CD8-positive, alpha-beta memory T cell (primary cell): Measurements from ENCODE around the gene XPR1. TPM values are rescaled to one million over a fixed set of nuclear protein-coding genes. Genes with fewer than 3 reads are reported as not detected.
A peak's percentile ranks its signal among the peaks of the same experiment; 100 is the strongest.
"Not testable (repeated sequence)": the region's sequence is repeated elsewhere in the genome, so short reads cannot be mapped to it uniquely, and the experiment has no call there.

Experiments
- CTCF ChIA-PET: fragments of 350-600 bp; sonication (Branson Sonifier 250); formaldehyde crosslinking; loops from one replicate; lab custom pipeline; 2021; ENCODE audit warnings: antibody characterized with exemption; lab: Charles Lee
- POLR2A ChIA-PET: fragments of 350-600 bp; sonication (Branson Sonifier 250); formaldehyde crosslinking; loops from one replicate; lab custom pipeline; 2021; ENCODE audit warnings: antibody characterized with exemption; lab: Charles Lee
- DNase-seq, 5 donors: peaks; one replicate each; pipeline versions ENCODE4 v3.0.0 to v3.0.0-alpha.2; 2020 to 2022; ENCODE audit warnings: mixed read lengths in 1 of 5
- H3K27ac ChIP-seq: one replicate; pipeline ENCODE4 v1.7.0; 2013; ENCODE audit warnings: low read depth, mild to moderate bottlenecking, low read length, moderate library complexity
- H3K27me3 ChIP-seq: 2 replicates; pipeline ENCODE4 v1.7.0; 2013; ENCODE audit warnings: low read length, mild to moderate bottlenecking; ENCODE audit not compliant: insufficient read depth, poor library complexity, severe bottlenecking
- H3K36me3 ChIP-seq: 2 replicates; pipeline ENCODE4 v1.7.0; 2013; ENCODE audit warnings: mild to moderate bottlenecking, low read length, moderate library complexity; ENCODE audit not compliant: insufficient read depth
- H3K4me1 ChIP-seq: 2 replicates; pipeline ENCODE4 v1.7.0; 2013; ENCODE audit warnings: mild to moderate bottlenecking, low read length, moderate library complexity; ENCODE audit not compliant: insufficient read depth
- H3K4me3 ChIP-seq: 2 replicates; pipeline ENCODE4 v1.7.0; 2013; ENCODE audit warnings: mild to moderate bottlenecking, low read length
- H3K9me3 ChIP-seq: 2 replicates; pipeline ENCODE4 v1.7.0; 2013; ENCODE audit warnings: mild to moderate bottlenecking, low read length
- H3K27ac Mint-ChIP-seq, 8 donors: one replicate each; pipeline ENCODE4 v1.8.0; 2020 to 2021; ENCODE audit warnings: mixed read lengths in 8 of 8, mild to moderate bottlenecking in 6 of 8, inconsistent platforms in 3 of 8, moderate library complexity in 3 of 8
- H3K27me3 Mint-ChIP-seq, 2 donors: one replicate each; pipeline ENCODE4 v1.8.0; 2020 to 2021; ENCODE audit warnings: mixed read lengths in 2 of 2, mild to moderate bottlenecking in 1 of 2, moderate library complexity in 1 of 2
- H3K36me3 Mint-ChIP-seq, 3 donors: one replicate each; pipeline ENCODE4 v1.8.0; 2020 to 2021; ENCODE audit warnings: mixed read lengths in 3 of 3, inconsistent platforms in 1 of 3, mild to moderate bottlenecking in 1 of 3
- H3K4me1 Mint-ChIP-seq, 3 donors: one replicate each; pipeline ENCODE4 v1.8.0; 2020 to 2021; ENCODE audit warnings: mixed read lengths in 3 of 3, inconsistent platforms in 1 of 3, mild to moderate bottlenecking in 1 of 3
- H3K4me3 Mint-ChIP-seq, 7 donors: one replicate each; pipeline ENCODE4 v1.8.0; 2020 to 2021; ENCODE audit warnings: mixed read lengths in 7 of 7, mild to moderate bottlenecking in 6 of 7, moderate library complexity in 4 of 7, inconsistent platforms in 2 of 7
- H3K9me3 Mint-ChIP-seq, 5 donors: one replicate each; pipeline ENCODE4 v1.8.0; 2020 to 2022; ENCODE audit warnings: mixed read lengths in 5 of 5, mild to moderate bottlenecking in 3 of 5, moderate library complexity in 2 of 5, inconsistent platforms in 1 of 5
- polyA plus RNA-seq: library from polyadenylated mRNA; unstranded; fragments of 300-500 nt; fragmentation: Illumina TruSeq; gene quantifications from one replicate; pipeline ENCODE4 v1.2.3, GENCODE V29; 2021
- total RNA-seq, 2 experiments: library from RNA; stranded (reverse); gene quantifications; one replicate each; pipeline ENCODE4 v1.2.3, GENCODE V29; 2021

Gene XPR1
- total and polyA plus RNA-seq, 3 experiments from 2014 or later: 7.6 to 23.2 (median 20.8) TPM

GRCh38 chr1:180683117-180683516 lies 51.3 kb downstream of the XPR1 start:
- H3K27me3 Mint-ChIP-seq, H3K9me3 ChIP-seq, H3K27me3 ChIP-seq, H3K4me3 Mint-ChIP-seq, H3K36me3 ChIP-seq, H3K4me1 ChIP-seq, H3K27ac Mint-ChIP-seq, POLR2A ChIA-PET, H3K4me3 ChIP-seq, DNase-seq, CTCF ChIA-PET, H3K27ac ChIP-seq: not testable (repeated sequence)
- Mint-ChIP-seq H3K9me3 (peaks cover 8 to 31% (median 14%) of the 10 kb centered on the region in 5 donors), H3K4me1 (peaks cover 11 to 14% (median 12%) of the 10 kb centered on the region in 3 donors), H3K36me3 (peaks cover 23 to 54% (median 38%) of the 10 kb centered on the region in 3 donors)

- DNase-seq: no peak
- Histone ChIP-seq H3K36me3 (no peaks in the 10 kb centered on the region), H3K4me1 (no peaks in the 10 kb centered on the region), H3K27me3 (no peaks in the 10 kb centered on the region), H3K27ac (no peak overlapping the region), H3K4me3 (no peak overlapping the region), H3K9me3 (peaks cover 2% of the 10 kb centered on the region)
- peaks cover 6 to 23% (median 16%) of the 10 kb centered on the region in 5 donors for H3K9me3 Mint-ChIP-seq
- H3K27ac Mint-ChIP-seq: no peak overlapping the region
- ChIA-PET POLR2A (no interaction called here), CTCF (no interaction called here)
- H3K36me3 Mint-ChIP-seq: peaks cover 18 to 34% (median 19%) of the 10 kb centered on the region in 3 donors
- no peaks in the 10 kb centered on the region for H3K27me3 Mint-ChIP-seq
- H3K4me3 Mint-ChIP-seq: no peak overlapping the region
- peaks cover 32 to 47% (median 46%) of the 10 kb centered on the region in 3 donors for H3K4me1 Mint-ChIP-seq
Measured at GRCh38 chr1:180691322-180691913, 59.6 kb downstream of the XPR1 start.

- H3K36me3 Mint-ChIP-seq: peaks cover 23 to 55% (median 34%) of the 10 kb centered on the region in 3 donors
- peaks cover 26 to 46% (median 39%) of the 10 kb centered on the region in 5 donors for H3K9me3 Mint-ChIP-seq
- H3K36me3 ChIP-seq: no peaks in the 10 kb centered on the region
- ChIA-PET CTCF (no interaction called here), POLR2A (no interaction called here)
- H3K4me3 ChIP-seq: no peak overlapping the region
- no peaks in the 10 kb centered on the region for H3K27me3 Mint-ChIP-seq
- H3K4me1 ChIP-seq: no peaks in the 10 kb centered on the region
- no peaks in the 10 kb centered on the region for H3K27me3 ChIP-seq
- peak overlapping the region in 1 of 7 donors; percentile 11 for H3K4me3 Mint-ChIP-seq
- H3K9me3 ChIP-seq: peaks cover 5% of the 10 kb centered on the region
- DNase-seq: no peak
- H3K27ac Mint-ChIP-seq: peak overlapping the region in 2 of 8 donors; percentile 9 to 50
- peaks cover 32 to 57% (median 52%) of the 10 kb centered on the region in 3 donors for H3K4me1 Mint-ChIP-seq
- H3K27ac ChIP-seq: no peak overlapping the region
Measured at GRCh38 chr1:180693564-180694244, 61.9 kb downstream of the XPR1 start.

GRCh38 chr1:180695282-180695681 lies 63.5 kb downstream of the XPR1 start:
- POLR2A ChIA-PET: no interaction called here
- H3K9me3 ChIP-seq: peaks cover 5% of the 10 kb centered on the region

GRCh38 chr1:180696361-180696760 lies 64.5 kb downstream of the XPR1 start:
- Mint-ChIP-seq H3K4me3 (no peak overlapping the region), H3K4me1 (peaks cover 27 to 45% (median 43%) of the 10 kb centered on the region in 3 donors), H3K27ac (no peak overlapping the region), H3K36me3 (peaks cover 23 to 58% (median 36%) of the 10 kb centered on the region in 3 donors), H3K9me3 (peaks cover 29 to 49% (median 42%) of the 10 kb centered on the region in 5 donors), H3K27me3 (no peaks in the 10 kb centered on the region)
- ChIA-PET POLR2A (no interaction called here), CTCF (no interaction called here)
- Histone ChIP-seq H3K27ac (no peak overlapping the region), H3K27me3 (no peaks in the 10 kb centered on the region), H3K4me1 (no peaks in the 10 kb centered on the region), H3K36me3 (no peaks in the 10 kb centered on the region), H3K4me3 (no peak overlapping the region), H3K9me3 (peaks cover 5% of the 10 kb centered on the region)
- DNase-seq: no peak

More at GRCh38 chr1:180695282-180695681, 63.5 kb downstream of the XPR1 start:
- H3K4me3 Mint-ChIP-seq: peak overlapping the region in 1 of 7 donors; percentile 55
- peaks cover 25 to 58% (median 36%) of the 10 kb centered on the region in 3 donors for H3K36me3 Mint-ChIP-seq
- H3K9me3 Mint-ChIP-seq: peaks cover 29 to 49% (median 42%) of the 10 kb centered on the region in 5 donors
- DNase-seq: no peak
- Histone ChIP-seq H3K4me1 (no peaks in the 10 kb centered on the region), H3K4me3 (no peak overlapping the region), H3K27me3 (no peaks in the 10 kb centered on the region), H3K36me3 (no peaks in the 10 kb centered on the region), H3K27ac (no peak overlapping the region)
- CTCF ChIA-PET: no interaction called here
- no peaks in the 10 kb centered on the region for H3K27me3 Mint-ChIP-seq
- no peak overlapping the region for H3K27ac Mint-ChIP-seq
- H3K4me1 Mint-ChIP-seq: peaks cover 31 to 55% (median 51%) of the 10 kb centered on the region in 3 donors

- ChIA-PET POLR2A (no interaction called here), CTCF (no interaction called here)
- no peak overlapping the region for H3K27ac Mint-ChIP-seq
- H3K27ac ChIP-seq: no peak overlapping the region
- peaks cover 5% of the 10 kb centered on the region for H3K9me3 ChIP-seq
- no peaks in the 10 kb centered on the region for H3K27me3 Mint-ChIP-seq
- H3K4me3 Mint-ChIP-seq: no peak overlapping the region
- H3K36me3 Mint-ChIP-seq: peaks cover 27 to 62% (median 43%) of the 10 kb centered on the region in 3 donors
- no peaks in the 10 kb centered on the region for H3K4me1 ChIP-seq
- DNase-seq: no peak
- H3K4me1 Mint-ChIP-seq: peaks cover 16 to 28% (median 23%) of the 10 kb centered on the region in 3 donors
- H3K9me3 Mint-ChIP-seq: peaks cover 35 to 62% (median 52%) of the 10 kb centered on the region in 5 donors
- no peaks in the 10 kb centered on the region for H3K36me3 ChIP-seq
- H3K4me3 ChIP-seq: no peak overlapping the region
- no peaks in the 10 kb centered on the region for H3K27me3 ChIP-seq
Measured at GRCh38 chr1:180698580-180698979, 66.8 kb downstream of the XPR1 start.

GRCh38 chr1:180702376-180702775 lies 70.6 kb downstream of the XPR1 start:
- peaks cover 23 to 35% (median 33%) of the 10 kb centered on the region in 5 donors for H3K9me3 Mint-ChIP-seq
- H3K4me1 Mint-ChIP-seq: not testable (repeated sequence)

GRCh38 chr1:180710746-180711145 lies 78.9 kb downstream of the XPR1 start:
- Mint-ChIP-seq H3K4me1 (peaks cover 16 to 22% (median 20%) of the 10 kb centered on the region in 3 donors), H3K9me3 (peaks cover 0 to 27% (median 14%) of the 10 kb centered on the region in 5 donors), H3K36me3 (peaks cover 12 to 60% (median 16%) of the 10 kb centered on the region in 3 donors)
- H3K9me3 ChIP-seq, H3K4me1 ChIP-seq, POLR2A ChIA-PET, H3K27ac Mint-ChIP-seq, H3K36me3 ChIP-seq, H3K4me3 Mint-ChIP-seq, H3K27me3 Mint-ChIP-seq, H3K27me3 ChIP-seq, H3K27ac ChIP-seq, DNase-seq, CTCF ChIA-PET, H3K4me3 ChIP-seq: not testable (repeated sequence)

More at GRCh38 chr1:180702376-180702775, 70.6 kb downstream of the XPR1 start:
- H3K36me3 ChIP-seq, POLR2A ChIA-PET, H3K4me3 ChIP-seq, H3K27ac ChIP-seq, H3K27me3 ChIP-seq, DNase-seq, CTCF ChIA-PET, H3K27me3 Mint-ChIP-seq, H3K4me3 Mint-ChIP-seq, H3K4me1 ChIP-seq, H3K9me3 ChIP-seq: not testable (repeated sequence)
- Mint-ChIP-seq H3K36me3 (peaks cover 11 to 53% (median 27%) of the 10 kb centered on the region in 3 donors), H3K27ac (peak overlapping the region in 1 of 8 donors; percentile 68)
